GM12874 (cell line): ENCODE data around the gene CH25H.

Source experiments
- CTCF ChIP-seq: IDR thresholded peaks from 2 replicates; pipeline ENCODE4 v1.5.1; 2011; ENCODE audit warnings: low read depth, mild to moderate bottlenecking, control low read depth, low read length, moderate library complexity; ENCODE audit not compliant: insufficient read depth

Gene CH25H

GRCh38 chr10:89158446-89158845 is 48.7 kb downstream of the CH25H start:
- TF ChIP-seq CTCF = no peak

DNA sequence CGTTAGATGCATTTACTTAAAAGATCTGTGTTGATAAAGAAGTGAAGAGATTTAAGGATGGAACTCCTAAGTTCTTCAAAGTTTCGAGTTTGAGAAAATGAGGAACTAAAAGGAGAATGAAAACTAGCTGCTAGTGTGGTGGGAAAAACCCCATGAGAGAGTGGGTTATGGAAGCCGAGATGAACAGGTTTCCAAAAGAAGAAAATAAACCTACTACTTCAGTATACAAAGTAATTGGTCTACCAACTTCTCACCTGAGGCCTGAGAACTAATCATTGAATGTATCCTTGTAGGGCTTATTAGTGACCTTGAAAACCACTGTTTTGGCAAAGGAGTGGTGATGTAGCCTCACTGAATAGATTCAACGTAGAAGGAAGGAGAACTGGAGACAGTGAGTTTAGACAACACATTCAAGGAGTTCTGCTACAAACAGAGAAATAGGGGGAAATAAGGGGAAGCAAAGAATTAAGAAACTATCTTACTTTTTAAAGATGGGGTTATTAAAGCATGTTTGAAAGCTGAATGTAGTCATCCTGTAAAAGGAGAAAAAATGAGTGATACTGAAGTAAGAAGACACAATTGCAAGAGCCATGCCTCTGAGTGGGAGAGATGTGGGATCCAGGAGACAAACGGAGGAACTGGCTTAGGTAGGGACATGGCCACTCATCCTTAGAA is 50.8 kb downstream of the CH25H start:
- TF ChIP-seq CTCF = no peak
